Measurements from ENCODE around the gene R3HDM2.
A peak's percentile ranks its signal among the peaks of the same experiment; 100 is the strongest.

Gene R3HDM2

DNA sequence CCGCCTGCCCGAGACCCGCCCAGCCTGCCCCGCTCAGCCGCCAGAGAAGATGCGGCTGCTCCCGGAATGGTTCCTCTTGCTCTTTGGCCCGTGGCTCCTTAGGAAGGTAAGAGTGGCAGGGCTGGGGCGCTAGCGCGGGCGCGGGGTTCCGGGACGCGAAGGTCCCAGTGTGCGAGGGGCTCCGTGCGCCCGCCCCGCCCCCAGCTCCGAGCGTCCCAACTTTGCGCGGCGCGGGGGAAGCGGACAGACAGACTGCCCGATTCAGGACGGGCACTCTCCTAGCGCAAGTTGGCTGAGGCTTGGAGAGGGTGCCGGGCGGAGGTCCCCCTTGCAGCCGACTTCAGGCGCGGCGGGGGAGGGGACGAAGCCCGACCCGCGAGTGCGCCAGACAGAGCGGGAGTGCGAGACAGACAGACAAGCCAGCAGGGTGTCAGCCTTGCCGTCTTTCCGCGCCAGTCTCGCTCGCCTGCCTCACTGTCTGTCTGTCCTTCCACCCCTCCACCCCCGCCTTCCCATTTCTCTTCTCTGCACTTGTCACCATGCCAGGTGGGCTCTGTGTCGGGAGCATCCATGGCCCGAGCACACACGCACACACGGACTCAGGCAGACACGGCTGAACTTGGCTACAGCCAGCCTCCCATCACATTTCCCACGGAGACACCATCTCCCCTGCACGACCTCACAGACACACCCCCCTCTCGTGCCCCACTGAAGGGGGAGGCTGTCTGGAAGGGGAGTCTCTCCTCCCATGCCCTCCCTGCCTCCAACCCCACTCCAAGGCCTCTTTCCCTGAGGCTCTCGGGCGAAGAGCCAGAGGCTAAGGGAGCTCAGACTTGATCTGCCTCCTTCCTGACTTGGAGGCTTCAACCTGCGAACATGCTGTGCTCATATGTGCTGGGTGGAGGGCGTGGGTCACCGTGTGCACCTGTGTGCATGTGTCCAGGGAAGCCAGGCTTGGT is 213.6 kb downstream of the R3HDM2 start:
- Histone ChIP-seq H2AFZ (ENCODE audit: low read length) (no peak overlapping the region), H3K79me2 (ENCODE audit: insufficient read depth, low read length) (no peaks in the 10 kb centered on the region), H3K4me3 (ENCODE audit: low read depth, low read length, poor library complexity, severe bottlenecking) (peak overlapping the region; percentile 73), H3K9ac (ENCODE audit: low read length) (peak overlapping the region; percentile 80), H3K27ac (ENCODE audit: low read depth, low read length, poor library complexity, severe bottlenecking) (peak overlapping the region; percentile 6), H3K9me2 (ENCODE audit: low read depth, low read length) (no peaks in the 10 kb centered on the region), H3K9me3 (ENCODE audit: low read length) (no peaks in the 10 kb centered on the region), H3F3A (ENCODE audit: insufficient read depth, low read length) (no peaks in the 10 kb centered on the region), H3K27me3 (ENCODE audit: insufficient read depth, low read length) (peaks cover 4% of the 10 kb centered on the region; the same call in 1 of the 2 replicates), H4K20me1 (ENCODE audit: insufficient read depth, low read length) (no peaks in the 10 kb centered on the region), H3K36me3 (ENCODE audit: insufficient read depth, low read length) (no peaks in the 10 kb centered on the region), H3K4me2 (ENCODE audit: low read length) (peak overlapping the region; percentile 90), H3K4me1 (ENCODE audit: insufficient read depth, low read length, severe bottlenecking) (peaks cover 75% of the 10 kb centered on the region)
- TF ChIP-seq, protein P1, sequence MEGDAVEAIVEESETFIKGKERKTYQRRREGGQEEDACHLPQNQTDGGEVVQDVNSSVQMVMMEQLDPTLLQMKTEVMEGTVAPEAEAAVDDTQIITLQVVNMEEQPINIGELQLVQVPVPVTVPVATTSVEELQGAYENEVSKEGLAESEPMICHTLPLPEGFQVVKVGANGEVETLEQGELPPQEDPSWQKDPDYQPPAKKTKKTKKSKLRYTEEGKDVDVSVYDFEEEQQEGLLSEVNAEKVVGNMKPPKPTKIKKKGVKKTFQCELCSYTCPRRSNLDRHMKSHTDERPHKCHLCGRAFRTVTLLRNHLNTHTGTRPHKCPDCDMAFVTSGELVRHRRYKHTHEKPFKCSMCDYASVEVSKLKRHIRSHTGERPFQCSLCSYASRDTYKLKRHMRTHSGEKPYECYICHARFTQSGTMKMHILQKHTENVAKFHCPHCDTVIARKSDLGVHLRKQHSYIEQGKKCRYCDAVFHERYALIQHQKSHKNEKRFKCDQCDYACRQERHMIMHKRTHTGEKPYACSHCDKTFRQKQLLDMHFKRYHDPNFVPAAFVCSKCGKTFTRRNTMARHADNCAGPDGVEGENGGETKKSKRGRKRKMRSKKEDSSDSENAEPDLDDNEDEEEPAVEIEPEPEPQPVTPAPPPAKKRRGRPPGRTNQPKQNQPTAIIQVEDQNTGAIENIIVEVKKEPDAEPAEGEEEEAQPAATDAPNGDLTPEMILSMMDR (IDR thresholded peaks at IDR 0.05; ENCODE audit: low read length): no peak
- TF ChIP-seq EZH2 (IDR thresholded peaks at IDR 0.05; ENCODE audit: borderline replicate concordance, low read length): no peak

DNA sequence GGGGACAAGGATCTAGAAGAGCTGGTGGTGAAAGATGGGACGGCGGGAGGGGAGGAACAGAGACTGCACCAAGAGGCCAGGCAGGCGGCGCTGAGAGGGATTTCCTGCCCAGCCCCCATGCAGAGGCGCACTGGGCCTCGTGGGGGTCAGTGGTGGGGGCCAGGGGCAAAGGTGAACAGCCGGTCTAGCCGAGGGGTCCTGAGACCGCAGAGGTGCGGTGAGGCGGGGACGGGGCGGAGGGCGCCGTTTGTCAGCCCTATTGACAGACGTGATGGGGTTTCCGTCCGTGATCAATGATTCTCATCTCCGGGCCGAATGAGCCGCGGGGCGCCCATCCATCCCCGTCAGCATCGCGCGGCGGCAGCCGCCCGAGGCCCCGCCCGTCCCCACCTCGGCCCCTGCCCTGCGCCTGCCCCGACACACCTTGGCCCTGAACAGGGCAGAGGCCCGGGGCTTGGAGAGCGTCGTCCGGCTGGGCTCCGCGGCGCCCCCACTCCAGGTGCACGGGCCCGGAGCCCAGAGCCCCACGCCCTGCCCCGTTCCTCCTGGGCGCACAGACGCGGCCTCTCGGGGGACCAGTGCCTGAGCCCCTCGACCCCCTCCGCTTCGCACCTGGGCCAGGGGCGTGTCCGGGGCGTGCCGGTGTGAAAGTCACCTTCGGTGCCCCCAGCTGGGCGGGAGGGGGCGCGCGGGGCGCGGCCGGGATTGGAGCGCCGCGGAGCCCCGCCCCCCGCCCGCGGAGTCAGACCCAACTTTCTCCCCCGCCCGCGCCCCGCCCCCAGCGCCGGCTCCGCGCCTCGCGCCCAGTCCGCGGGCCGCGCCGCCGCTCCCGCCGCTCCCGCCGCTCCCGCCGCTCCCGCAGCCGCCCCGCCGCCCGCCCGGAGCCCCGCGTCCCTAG is 214.6 kb downstream of the R3HDM2 start, which contains the start of gene NXPH4:
NXPH4 (plus strand) TSS at position 781 of the 898 bp plus-strand sequence. CDS start 176 bp downstream, outside the sequence.
- Histone ChIP-seq H2AFZ (ENCODE audit: low read length) (no peak within 1 kb of the TSS), H3F3A (ENCODE audit: insufficient read depth, low read length) (no peaks in the 10 kb centered on the region), H3K9ac (ENCODE audit: low read length) (peak within 1 kb of the TSS; percentile 80), H3K9me2 (ENCODE audit: low read depth, low read length) (no peaks in the 10 kb centered on the region), H3K4me3 (ENCODE audit: low read depth, low read length, poor library complexity, severe bottlenecking) (peak within 1 kb of the TSS; percentile 73), H3K27me3 (ENCODE audit: insufficient read depth, low read length) (peaks cover 4% of the 10 kb centered on the region; the same call in 1 of the 2 replicates), H3K4me1 (ENCODE audit: insufficient read depth, low read length, severe bottlenecking) (peaks cover 80% of the 10 kb centered on the region), H3K79me2 (ENCODE audit: insufficient read depth, low read length) (no peaks in the 10 kb centered on the region), H3K4me2 (ENCODE audit: low read length) (peak within 1 kb of the TSS; percentile 90), H4K20me1 (ENCODE audit: insufficient read depth, low read length) (no peaks in the 10 kb centered on the region), H3K27ac (ENCODE audit: low read depth, low read length, poor library complexity, severe bottlenecking) (peak within 1 kb of the TSS; percentile 63), H3K9me3 (ENCODE audit: low read length) (no peaks in the 10 kb centered on the region), H3K36me3 (ENCODE audit: insufficient read depth, low read length) (no peaks in the 10 kb centered on the region)
- no peak for TF ChIP-seq EZH2 (IDR thresholded peaks at IDR 0.05; ENCODE audit: borderline replicate concordance, low read length)
- TF ChIP-seq, protein P1 (IDR thresholded peaks at IDR 0.05; ENCODE audit: low read length): no peak

DNA sequence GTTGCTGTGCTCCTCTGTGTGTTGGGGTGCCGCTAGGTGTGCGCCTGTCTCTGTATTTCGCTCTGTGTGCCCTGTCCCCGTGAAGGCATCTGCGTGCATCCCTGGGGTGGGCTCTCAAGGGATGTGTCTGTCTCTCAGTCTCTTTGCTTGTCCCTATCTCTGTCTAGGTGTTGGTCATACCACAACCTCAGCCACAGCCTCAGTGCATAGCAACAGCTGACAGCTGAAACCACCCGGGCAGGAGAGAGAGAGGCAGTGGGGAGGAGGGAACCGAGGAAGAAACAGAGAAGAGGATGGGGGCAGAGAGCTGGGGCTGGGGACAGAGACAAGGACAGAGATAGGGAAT is 215.2 kb downstream of the R3HDM2 start:
- Histone ChIP-seq H3K27me3 (ENCODE audit: insufficient read depth, low read length) (0 out of 2 replicates have a peak, but pooled peaks cover under 1% of the 10 kb centered on the region), H3K4me1 (ENCODE audit: insufficient read depth, low read length, severe bottlenecking) (peaks cover 87% of the 10 kb centered on the region), H3K9me3 (ENCODE audit: low read length) (no peaks in the 10 kb centered on the region), H2AFZ (ENCODE audit: low read length) (no peak overlapping the region), H3K79me2 (ENCODE audit: insufficient read depth, low read length) (no peaks in the 10 kb centered on the region), H3K4me2 (ENCODE audit: low read length) (peak overlapping the region; percentile 65; the same call in 1 of the 2 replicates), H3K36me3 (ENCODE audit: insufficient read depth, low read length) (no peaks in the 10 kb centered on the region), H3K4me3 (ENCODE audit: low read depth, low read length, poor library complexity, severe bottlenecking) (peak overlapping the region; percentile 73), H3K9ac (ENCODE audit: low read length) (peak overlapping the region; percentile 7; the same call in 1 of the 2 replicates), H4K20me1 (ENCODE audit: insufficient read depth, low read length) (no peaks in the 10 kb centered on the region), H3K27ac (ENCODE audit: low read depth, low read length, poor library complexity, severe bottlenecking) (peak overlapping the region; percentile 63), H3F3A (ENCODE audit: insufficient read depth, low read length) (no peaks in the 10 kb centered on the region), H3K9me2 (ENCODE audit: low read depth, low read length) (no peaks in the 10 kb centered on the region)
- TF ChIP-seq, protein P1 (IDR thresholded peaks at IDR 0.05; ENCODE audit: low read length): no peak
- TF ChIP-seq EZH2 (IDR thresholded peaks at IDR 0.05; ENCODE audit: borderline replicate concordance, low read length): no peak

Measured in OCI-LY1 (cell line).